Right lung (tissue), 5 donors: ENCODE measurements around the gene PNMT. TPM values are rescaled to one million over a fixed set of nuclear protein-coding genes. Genes with fewer than 3 reads are reported as not detected.

ENCODE experiments used
- DNase-seq, 2 donors: peaks; one replicate each; pipeline ENCODE4 v3.0.0-alpha.2; 2013
- polyA plus RNA-seq, 5 donors: library from polyadenylated mRNA; unstranded; fragments of 120-200 nt; gene quantifications; one replicate each; pipeline versions ENCODE4 v1.2.1 to v1.2.3, GENCODE V29; 2013; ENCODE audit warnings: inconsistent platforms in 1 of 5, low replicate concordance in 1 of 5; ENCODE audit not compliant: insufficient read length in 5 of 5, insufficient read depth in 1 of 5

The PNMT gene
- polyA plus RNA-seq, 5 donors, result 1.1 to 2.6 (median 2.1) TPM

- no peak for DNase-seq
These were observed 850 bp upstream of the PNMT start for GRCh38 chr17:39667262-39667944.

DNA sequence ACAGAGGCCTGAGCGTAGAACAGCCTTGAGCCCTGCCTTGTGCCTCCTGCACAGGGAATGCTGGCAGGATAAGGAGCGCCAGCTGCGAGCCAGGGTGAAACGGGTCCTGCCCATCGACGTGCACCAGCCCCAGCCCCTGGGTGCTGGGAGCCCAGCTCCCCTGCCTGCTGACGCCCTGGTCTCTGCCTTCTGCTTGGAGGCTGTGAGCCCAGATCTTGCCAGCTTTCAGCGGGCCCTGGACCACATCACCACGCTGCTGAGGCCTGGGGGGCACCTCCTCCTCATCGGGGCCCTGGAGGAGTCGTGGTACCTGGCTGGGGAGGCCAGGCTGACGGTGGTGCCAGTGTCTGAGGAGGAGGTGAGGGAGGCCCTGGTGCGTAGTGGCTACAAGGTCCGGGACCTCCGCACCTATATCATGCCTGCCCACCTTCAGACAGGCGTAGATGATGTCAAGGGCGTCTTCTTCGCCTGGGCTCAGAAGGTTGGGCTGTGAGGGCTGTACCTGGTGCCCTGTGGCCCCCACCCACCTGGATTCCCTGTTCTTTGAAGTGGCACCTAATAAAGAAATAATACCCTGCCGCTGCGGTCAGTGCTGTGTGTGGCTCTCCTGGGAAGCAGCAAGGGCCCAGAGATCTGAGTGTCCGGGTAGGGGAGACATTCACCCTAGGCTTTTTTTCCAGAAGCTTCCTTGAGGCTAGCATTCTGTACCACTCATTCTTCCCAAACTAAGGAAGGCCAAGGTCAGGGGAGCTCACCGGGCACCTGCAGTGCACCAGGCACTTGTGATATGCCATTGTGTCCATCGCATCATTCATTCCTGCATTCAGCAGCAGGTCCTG is 1.9 kb downstream of the PNMT start:
- no peak for DNase-seq

DNA sequence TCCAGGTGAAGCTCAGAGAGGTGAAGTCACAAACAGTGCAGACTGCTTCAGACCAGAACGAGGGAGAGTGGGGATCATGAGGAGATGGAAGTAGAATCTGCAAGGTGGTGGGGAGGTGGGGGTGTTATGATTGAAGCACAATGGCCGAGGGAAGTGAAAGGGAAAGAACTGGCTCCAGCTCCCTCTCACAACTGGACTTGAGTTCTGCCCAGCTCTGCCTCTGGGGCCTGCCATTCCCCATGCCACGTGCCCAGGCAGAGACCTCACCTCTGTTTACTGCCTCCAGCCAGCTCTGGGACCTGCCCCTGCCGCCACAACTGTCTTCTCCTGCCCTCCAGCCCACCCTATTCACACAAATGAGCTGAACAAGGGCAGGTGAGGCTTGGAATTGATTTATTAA is 2.5 kb downstream of the PNMT start:
- DNase-seq, result no peak

DNA sequence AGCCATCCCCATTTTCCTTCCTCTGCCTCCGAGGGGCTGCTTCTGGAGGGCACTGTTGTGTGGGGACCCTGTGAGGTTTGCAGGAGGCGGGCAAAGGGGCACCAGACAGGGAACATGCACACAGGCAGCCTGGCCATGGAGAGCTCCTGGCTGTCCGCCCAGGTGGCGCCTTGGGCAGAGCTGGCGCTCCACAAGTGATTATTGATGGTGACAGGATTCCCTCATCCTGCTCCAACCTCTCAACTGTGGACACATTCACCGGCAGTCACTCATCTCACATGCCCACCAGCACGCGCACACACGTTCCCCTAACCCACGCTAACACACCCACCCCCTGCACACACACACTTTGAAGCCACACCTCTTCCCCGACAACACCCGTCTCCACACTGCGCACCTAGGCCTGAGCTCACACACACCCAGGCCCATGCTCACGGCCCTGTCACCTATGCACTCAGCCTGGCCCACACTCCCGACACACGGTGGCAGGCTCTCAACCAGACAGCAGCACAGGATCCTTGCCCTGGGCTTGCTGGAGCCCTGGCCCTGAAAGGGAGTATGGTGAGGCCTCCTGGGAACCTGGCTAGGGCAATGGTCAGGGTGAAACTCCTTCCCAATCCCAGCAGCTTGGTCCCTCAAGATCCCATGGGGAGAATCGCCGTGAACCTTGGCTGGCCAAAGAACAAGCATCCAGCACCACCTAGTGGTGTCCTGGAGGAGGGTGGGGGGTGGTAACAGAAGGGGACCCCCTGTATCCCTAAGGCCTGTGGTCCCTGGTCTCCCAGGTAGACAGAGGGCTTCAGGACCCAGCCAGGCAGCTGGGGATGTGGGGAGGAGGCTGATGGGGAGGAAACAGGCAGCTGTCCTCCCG is 3.6 kb downstream of the PNMT start:
- no peak for DNase-seq

DNA sequence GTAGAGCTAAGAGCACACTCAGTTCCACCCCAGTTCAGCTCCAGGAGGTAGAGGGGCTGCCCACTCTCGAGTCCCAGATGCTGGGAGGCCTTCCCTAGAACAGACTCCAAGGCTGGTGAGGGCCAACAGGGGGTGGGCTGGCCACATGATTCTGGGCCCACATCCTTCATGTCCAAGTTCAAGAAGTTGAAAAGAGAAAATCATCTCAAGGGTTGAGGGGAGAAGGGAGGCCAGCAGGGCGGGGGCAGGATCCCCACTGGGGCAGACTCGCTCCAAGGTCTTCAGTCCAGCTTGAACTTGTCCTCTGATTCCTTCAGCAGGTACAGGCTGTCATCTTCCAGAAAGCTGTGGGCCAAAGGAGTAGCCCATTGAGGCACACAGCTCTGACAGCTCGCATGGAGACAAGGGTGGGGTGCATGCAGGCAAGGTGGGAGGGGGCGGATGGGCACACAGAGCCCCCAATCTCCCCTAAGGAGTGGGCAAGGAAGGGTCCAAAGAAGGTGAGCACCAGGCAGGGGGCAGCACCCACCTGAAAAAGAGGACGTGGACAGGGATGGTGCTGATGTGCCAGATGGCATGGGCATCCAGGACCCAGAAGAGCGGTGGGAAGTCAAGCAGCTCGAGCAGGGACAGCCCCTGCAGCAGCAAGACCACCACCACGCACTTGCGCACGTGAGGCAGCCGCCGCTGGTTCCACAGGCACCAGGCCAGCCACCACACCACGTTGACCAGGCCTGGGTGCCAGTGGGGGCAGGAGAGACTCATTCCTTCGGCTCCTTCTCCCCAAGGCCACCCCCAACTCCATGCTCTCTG is 4.5 kb downstream of the PNMT start:
- no peak for DNase-seq

GRCh38 chr17:39673335-39674081 is 5.3 kb downstream of the PNMT start:
- no peak for DNase-seq

DNA sequence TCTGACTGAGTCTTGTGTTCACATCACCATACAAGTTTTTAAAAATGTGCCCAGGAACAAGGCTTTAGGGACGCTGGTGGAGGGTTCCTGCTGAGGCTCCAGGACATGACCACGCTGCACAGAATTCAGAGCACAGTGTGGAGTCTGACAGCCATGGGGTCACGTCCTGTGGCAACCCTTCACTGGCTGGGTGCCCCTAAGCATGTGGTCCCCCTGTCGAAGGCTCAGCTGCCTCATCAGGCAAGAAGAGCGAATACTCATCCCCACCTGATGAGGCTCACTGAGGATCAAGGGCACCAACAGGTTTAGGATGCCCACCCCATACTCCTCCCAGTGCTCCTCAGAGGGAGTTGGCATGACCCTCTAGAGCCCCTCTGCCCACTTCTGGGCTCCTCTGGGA is 5.9 kb downstream of the PNMT start:
- DNase-seq, result no peak

- peak in 1 of 2 donors; percentile 62 for DNase-seq
These were observed 6.6 kb downstream of the PNMT start for GRCh38 chr17:39674702-39675389.

GRCh38 chr17:39675390-39676082 is 7.3 kb downstream of the PNMT start:
- no peak for DNase-seq

- peak; percentile 67 to 73 for DNase-seq
These were observed 8.1 kb downstream of the PNMT start for GRCh38 chr17:39676198-39676819.

DNA sequence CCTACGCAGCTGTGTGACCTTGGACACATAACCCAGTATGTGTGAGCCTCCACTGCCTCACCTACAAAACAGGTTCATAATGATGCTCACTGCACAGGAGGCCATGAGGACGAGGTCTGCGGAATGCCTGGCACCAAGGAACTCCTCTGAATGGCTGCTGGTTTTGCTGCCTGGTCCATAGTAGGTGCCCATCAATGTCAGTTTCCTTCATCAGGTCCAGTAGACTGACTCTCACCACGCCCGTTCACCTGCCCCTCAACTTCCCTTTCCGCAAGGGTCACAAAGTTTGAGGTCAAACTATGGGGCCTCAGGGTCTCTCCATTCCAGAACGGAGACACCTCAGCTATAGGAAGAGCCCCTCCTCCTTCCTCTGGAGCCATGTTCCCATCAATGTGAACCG is 8.8 kb downstream of the PNMT start:
- DNase-seq, result no peak

- DNase-seq, result peak; percentile 69 to 76
These were observed 9.5 kb downstream of the PNMT start for GRCh38 chr17:39677542-39678339.

GRCh38 chr17:39678340-39679116 is 10.3 kb downstream of the PNMT start:
- no peak for DNase-seq

GRCh38 chr17:39679521-39680192 is 11.4 kb downstream of the PNMT start:
- DNase-seq, result no peak

- DNase-seq, result no peak
These were observed 15.2 kb downstream of the PNMT start for GRCh38 chr17:39683295-39683939.
